Natural killer cell treated with Interleukin-12 subunit alpha and Interleukin-12 subunit beta and Interleukin-15 and Interleukin-18, amount 100 ng/mL, for 72 hours (primary cell): ENCODE data around the gene SENP3. TPM values are rescaled to one million over a fixed set of nuclear protein-coding genes. Genes with fewer than 3 reads are reported as not detected.
"Not testable (repeated sequence)": the region's sequence is repeated elsewhere in the genome, so short reads cannot be mapped to it uniquely, and the experiment has no call there.

ENCODE experiments used
- ATAC-seq, 2 donors: fragments of 150-1000 bp; cut with Tn5 transposase in 1 of 2; sonication (Bioruptor Pico), chemical (Tn5 transposase) in 1 of 2; 2 replicates each; pipeline ENCODE4 v1.10.0; 2021
- DNase-seq: peaks from one replicate; pipeline ENCODE4 v3.0.0; 2022; ENCODE audit warnings: low spot score
- H3K27ac Mint-ChIP-seq, 2 donors: 1 replicate in 1 of 2; 2 replicates in 1 of 2; pipeline ENCODE4 v1.8.0; 2022; ENCODE audit warnings: mixed read lengths in 2 of 2, mild to moderate bottlenecking in 1 of 2, moderate library complexity in 1 of 2
- H3K27me3 Mint-ChIP-seq, 2 donors: 1 replicate in 1 of 2; 2 replicates in 1 of 2; pipeline ENCODE4 v1.8.0; 2022; ENCODE audit warnings: mixed read lengths in 2 of 2
- H3K36me3 Mint-ChIP-seq: one replicate; pipeline ENCODE4 v1.8.0; 2022; ENCODE audit warnings: mixed read lengths
- H3K4me1 Mint-ChIP-seq, 2 donors: 1 replicate in 1 of 2; 2 replicates in 1 of 2; pipeline ENCODE4 v1.8.0; 2022; ENCODE audit warnings: low read depth in 2 of 2, mixed read lengths in 2 of 2, mild to moderate bottlenecking in 1 of 2
- H3K4me3 Mint-ChIP-seq: one replicate; pipeline ENCODE4 v1.8.0; 2022; ENCODE audit warnings: mixed read lengths
- H3K9me3 Mint-ChIP-seq: 2 replicates; pipeline ENCODE4 v1.8.0; 2022; ENCODE audit warnings: mixed read lengths
- total RNA-seq, 2 donors: library from RNA; stranded (reverse); gene quantifications; one replicate each; pipeline ENCODE4 v1.2.3, GENCODE V29; 2022

SENP3 gene
- total RNA-seq, 2 donors from 2014 or later, result 56.2 to 90.1 TPM

DNA sequence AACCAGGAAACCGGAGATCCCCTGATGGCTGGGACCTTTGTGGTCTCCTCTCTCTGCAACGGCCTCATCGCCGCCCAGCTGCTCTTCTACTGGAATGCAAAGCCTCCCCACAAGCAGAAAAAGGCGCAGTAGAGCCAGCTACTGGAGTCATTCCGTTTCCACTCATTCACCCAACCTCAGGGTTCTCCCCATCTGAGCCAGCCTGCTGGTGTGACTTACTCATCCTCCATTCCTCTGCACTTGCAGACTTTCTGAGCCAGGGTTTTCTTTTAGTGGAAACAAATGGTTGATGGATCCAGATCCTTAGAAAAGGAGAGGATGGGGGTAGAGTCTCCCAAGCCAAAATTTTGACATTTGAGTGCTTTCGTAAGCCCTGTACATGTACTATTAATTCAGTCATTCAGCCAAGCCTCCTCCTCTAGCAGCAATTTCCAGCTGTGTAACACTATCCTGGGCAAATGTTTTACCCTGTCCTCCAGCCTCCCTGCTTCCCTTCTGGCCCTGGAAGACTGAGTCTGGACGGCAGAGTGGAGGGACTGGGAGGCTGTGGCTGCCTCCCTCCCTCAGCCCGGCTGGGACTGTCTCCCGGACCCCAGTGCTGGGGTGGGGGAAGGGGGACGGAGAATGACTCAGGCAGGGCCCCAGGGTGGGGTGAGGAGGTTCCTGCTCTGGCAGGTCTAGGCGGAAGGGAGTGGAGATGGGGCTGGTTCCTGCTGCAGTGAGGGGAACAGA, 25.9 kb downstream of the SENP3 start:
- Mint-ChIP-seq H3K9me3 (no peaks in the 10 kb centered on the region), H3K36me3 (no peaks in the 10 kb centered on the region), H3K4me3 (no peak overlapping the region), H3K27me3 (no peaks in the 10 kb centered on the region), H3K4me1 (peaks cover 15 to 23% of the 10 kb centered on the region in 2 donors), H3K27ac (peak overlapping the region in 1 of 2 donors; percentile 60)
- no peak for DNase-seq
- no peak for ATAC-seq

DNA sequence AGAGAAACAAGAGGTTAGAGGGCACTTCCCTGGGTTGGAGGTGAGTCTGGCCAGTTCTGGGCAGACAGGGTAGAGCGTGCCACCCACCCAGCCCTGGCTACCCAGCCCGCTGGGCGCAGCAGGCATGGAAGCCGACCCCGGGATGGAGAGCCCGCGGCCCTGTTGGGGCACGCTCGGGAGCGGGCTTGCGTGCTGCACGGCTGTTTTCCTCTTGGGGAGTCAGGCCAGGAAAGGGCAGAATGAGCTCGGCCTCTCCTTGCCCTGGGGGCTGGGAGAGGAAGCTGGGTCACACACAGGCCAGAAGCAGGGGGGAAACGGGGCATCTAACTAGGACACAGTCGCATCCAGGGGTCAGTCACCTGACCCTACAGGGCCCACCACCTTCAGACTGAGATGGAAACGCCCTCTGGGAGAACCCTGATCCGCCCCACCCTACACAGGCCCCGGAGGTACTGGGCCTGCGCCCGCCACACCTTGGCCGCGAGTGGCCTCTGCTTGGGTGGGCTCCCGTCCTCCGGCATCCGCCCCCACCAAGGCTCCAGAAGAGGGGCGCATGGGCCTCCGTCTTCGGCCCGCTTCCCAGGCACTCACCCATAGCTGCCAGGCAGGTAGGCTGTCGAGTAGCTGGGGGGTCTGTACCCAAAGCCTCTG, 27.0 kb downstream of the SENP3 start:
- Mint-ChIP-seq H3K4me3 (no peak overlapping the region), H3K27ac (peak overlapping the region in 1 of 2 donors; percentile 60), H3K36me3 (no peaks in the 10 kb centered on the region), H3K4me1 (peaks cover 15 to 18% of the 10 kb centered on the region in 2 donors), H3K9me3 (no peaks in the 10 kb centered on the region), H3K27me3 (no peaks in the 10 kb centered on the region)
- ATAC-seq, result peak in 1 of 2 donors; percentile 1
- no peak for DNase-seq

DNA sequence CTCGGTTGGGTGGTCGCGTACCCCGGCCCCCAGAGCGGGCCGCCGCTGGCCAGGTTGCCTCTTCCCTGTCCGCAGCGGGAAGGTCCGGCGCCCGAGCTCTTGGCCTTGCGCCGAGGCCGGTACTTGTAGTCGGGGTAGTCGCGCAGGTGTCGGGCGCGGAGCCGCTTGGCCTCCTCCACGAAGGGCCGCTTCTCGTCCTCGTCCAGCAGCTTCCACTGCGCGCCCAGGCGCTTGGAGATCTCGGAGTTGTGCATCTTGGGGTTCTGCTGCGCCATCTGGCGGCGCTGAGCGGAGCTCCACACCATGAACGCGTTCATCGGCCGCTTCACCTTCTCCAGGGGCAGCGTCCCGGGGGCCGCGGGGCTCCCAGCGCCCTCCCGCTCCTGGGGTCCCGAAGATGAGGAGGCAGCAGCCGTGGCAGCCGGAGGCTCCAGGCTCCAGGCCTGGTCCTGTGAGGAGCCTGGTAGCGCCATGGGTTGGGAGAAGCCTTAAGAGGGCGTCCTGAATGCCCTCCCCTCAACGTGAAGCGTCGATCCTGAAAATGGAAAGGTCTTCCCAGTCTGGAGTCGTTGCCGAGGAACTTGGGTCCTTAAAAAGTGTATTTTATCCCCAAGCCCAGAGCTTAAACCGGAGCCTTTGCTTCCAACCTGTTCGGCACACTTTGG, 27.6 kb downstream of the SENP3 start:
- H3K27ac Mint-ChIP-seq, result no peak overlapping the region
- no peaks in the 10 kb centered on the region for H3K9me3 Mint-ChIP-seq
- peak; percentile 74 for DNase-seq
- no peak overlapping the region for H3K4me3 Mint-ChIP-seq
- ATAC-seq, result peak; percentile 71 to 77
- H3K4me1 Mint-ChIP-seq, result peaks cover 12 to 13% of the 10 kb centered on the region in 2 donors
- peaks cover 4% of the 10 kb centered on the region for H3K36me3 Mint-ChIP-seq
- H3K27me3 Mint-ChIP-seq, result no peaks in the 10 kb centered on the region

DNA sequence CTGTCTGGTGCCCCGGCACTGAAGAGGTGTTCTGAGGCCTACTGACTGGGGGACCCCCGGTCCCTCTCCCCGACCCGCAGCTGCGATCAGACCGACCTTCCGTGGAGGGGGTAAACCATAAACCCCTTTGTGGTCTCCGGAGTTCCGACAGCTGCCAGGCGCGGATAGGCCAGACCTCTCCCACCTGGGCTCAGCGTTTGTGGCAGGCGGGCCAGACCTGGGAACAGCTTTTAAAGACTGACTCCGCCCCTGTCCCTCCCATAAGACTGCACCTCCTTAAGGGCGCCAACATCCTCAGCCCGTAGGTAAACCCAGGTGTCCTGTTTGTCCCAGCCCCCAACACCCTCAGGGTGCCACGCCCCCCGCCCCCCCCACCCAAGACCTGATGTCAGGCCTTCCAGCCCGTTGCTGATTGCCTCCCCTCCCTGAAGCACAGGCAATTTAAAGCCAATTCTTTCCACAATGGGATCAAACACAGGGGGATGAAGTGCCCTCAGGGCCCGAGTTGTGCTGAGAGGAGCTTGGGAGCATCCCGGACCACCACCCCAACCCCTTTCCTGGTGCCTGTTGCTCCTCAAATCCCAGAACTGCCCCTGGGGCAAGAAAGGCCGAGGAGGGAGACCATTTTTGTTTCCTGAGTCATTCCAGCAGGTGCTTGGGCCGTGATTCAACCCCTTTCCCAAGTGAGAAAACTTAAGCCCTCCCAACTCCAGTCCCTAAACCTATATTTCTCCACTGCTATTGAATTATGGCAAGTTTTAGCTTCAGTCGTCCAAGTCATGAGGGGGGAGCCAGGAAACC, 28.4 kb downstream of the SENP3 start, which contains the start of gene SOX15:
SOX15 (minus strand) TSS at position 204 of the 801 bp plus-strand sequence. CDS start 418 bp downstream, outside the sequence.
- peaks cover 7% of the 10 kb centered on the region for H3K36me3 Mint-ChIP-seq
- ATAC-seq, result no peak
- H3K4me3 Mint-ChIP-seq, result no peak within 1 kb of the TSS

DNA sequence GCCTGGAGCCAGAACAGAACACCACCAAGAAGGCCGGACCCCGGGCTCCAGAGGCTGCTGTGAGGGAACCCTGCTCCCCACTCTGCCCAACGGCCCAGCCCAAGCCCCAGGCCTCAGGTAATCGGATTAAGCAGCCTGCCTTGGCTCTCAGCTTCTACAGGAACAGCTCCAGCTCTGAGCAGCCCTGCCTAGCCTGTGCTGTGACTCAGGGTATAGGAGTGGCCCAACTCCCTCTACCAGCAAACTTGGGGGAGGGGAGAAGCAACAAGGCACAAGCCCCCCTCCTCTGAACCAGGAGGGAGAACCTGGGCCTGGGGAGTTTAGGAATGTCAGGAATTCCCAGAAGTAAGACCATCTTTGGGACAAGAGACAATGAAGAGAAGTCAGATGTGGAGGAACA, 29.0 kb downstream of the SENP3 start:
- Mint-ChIP-seq H3K27ac (no peak overlapping the region), H3K27me3 (no peaks in the 10 kb centered on the region), H3K36me3 (peaks cover 12% of the 10 kb centered on the region), H3K9me3 (no peaks in the 10 kb centered on the region), H3K4me1 (peaks cover 2 to 4% of the 10 kb centered on the region in 2 donors), H3K4me3 (no peak overlapping the region)
- ATAC-seq (no peak), DNase-seq (no peak)

More for the DNA sequence above, 28.4 kb downstream of the SENP3 start, which contains the start of gene SOX15:
- DNase-seq, result no peak
- Mint-ChIP-seq H3K9me3 (no peaks in the 10 kb centered on the region), H3K27ac (no peak within 1 kb of the TSS), H3K4me1 (peaks cover 5 to 7% of the 10 kb centered on the region in 2 donors), H3K27me3 (no peaks in the 10 kb centered on the region)

DNA sequence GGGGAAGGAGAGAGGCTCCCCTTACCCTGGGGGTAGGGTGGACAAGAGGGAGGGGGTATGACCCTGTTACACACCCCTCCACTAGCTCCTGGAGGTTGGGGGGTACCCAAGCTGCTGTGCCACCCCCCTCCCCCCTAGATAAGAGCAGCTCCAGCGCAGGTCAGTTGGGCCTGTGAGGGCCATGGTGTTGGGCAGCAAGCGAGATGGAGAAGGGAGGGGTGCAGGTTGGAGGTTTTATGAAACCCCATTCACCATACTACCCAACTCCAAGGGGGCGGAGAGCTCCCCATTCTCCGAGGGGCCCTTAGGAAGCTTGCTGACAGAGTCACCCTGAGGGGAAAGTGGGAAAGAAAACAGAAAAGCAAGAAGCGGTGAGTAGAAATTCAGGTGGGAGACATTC, 29.9 kb downstream of the SENP3 start:
- Mint-ChIP-seq H3K4me3 (no peak overlapping the region), H3K27me3 (no peaks in the 10 kb centered on the region), H3K27ac (no peak overlapping the region), H3K36me3 (peaks cover 14% of the 10 kb centered on the region), H3K4me1 (peaks cover 0 to 3% of the 10 kb centered on the region in 2 donors), H3K9me3 (no peaks in the 10 kb centered on the region)
- ATAC-seq (no peak), DNase-seq (no peak)

DNA sequence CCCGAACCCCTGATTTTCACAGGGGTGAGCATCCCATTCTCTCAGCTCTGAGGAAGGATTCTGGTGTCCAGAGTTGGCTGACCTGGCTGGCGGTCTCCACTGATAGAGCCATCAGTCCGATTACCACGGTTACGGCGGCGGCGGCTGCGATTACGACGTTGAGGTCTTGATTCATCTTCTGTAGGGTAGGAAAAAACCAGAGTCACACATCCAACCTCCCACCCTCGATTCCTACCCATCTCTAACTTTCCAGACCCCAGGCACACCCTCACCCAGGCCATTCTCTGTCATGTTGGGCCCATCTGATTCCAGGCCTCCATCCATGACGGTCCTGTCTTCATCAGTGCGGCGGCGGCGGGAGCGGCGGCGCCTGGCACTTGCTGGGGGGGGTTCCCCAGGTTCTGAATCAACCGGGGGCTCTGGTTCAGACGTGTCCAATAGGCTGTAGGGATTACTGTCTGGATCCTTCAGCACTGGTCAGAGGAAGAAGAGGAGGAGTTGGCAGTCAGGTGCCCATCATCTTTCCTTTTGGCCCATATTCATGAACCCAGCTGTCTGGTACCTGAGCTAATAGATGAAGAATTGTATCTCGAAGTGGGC, 30.8 kb downstream of the SENP3 start:
- H3K27ac Mint-ChIP-seq, result no peak overlapping the region
- H3K27me3 Mint-ChIP-seq, result no peaks in the 10 kb centered on the region
- H3K9me3 Mint-ChIP-seq, result no peaks in the 10 kb centered on the region
- H3K36me3 Mint-ChIP-seq, result peaks cover 20% of the 10 kb centered on the region
- no peak overlapping the region for H3K4me3 Mint-ChIP-seq
- DNase-seq (no peak), ATAC-seq (no peak)
- H3K4me1 Mint-ChIP-seq, result no peaks in the 10 kb centered on the region

DNA sequence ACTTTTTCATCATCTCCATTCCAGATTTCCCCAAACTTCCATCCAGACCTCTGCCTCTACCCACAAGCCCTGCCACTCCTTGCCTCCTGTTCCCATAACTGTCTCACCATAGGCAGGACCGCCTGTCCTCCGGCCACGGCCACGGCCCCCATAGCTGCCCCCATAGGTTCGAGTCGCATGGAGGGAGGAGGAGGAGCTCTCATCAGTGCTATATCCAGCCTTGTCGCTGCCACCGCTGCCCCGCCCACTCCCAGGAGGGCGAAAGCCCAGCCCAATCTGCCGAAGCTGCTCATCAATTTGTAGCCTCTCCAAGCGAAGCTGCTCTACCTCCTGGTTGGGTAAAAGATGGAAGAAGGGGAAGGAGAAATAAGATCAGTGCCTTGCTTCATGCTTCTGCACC, 31.6 kb downstream of the SENP3 start:
- ATAC-seq, result no peak
- no peak overlapping the region for H3K4me3 Mint-ChIP-seq
- no peak overlapping the region for H3K27ac Mint-ChIP-seq
- no peaks in the 10 kb centered on the region for H3K4me1 Mint-ChIP-seq
- no peak for DNase-seq
- peaks cover 20% of the 10 kb centered on the region for H3K36me3 Mint-ChIP-seq
- no peaks in the 10 kb centered on the region for H3K27me3 Mint-ChIP-seq
- no peaks in the 10 kb centered on the region for H3K9me3 Mint-ChIP-seq

DNA sequence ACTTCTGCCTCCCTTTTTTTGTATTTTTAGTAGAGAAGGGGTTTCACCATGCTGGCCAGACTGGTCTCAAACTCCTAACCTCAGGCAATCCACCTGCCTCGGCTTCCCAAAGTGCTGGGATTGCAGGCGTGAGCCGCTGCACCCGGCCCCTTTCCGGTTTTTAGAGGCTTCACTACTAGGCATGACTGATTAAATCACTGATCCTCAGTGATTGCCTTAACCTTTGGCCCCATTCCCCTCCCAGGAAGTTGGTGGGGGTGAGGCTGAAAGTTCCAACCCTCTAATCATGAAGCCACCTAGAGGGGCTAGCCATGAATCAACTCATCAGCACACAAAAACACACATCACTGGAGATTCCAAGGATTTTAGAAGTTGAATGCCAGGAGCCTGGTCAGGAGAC, 35.8 kb downstream of the SENP3 start:
- H3K4me1 Mint-ChIP-seq, H3K27me3 Mint-ChIP-seq, DNase-seq, H3K27ac Mint-ChIP-seq, H3K9me3 Mint-ChIP-seq, H3K4me3 Mint-ChIP-seq, ATAC-seq: not testable (repeated sequence)
- peaks cover 32% of the 10 kb centered on the region for H3K36me3 Mint-ChIP-seq

DNA sequence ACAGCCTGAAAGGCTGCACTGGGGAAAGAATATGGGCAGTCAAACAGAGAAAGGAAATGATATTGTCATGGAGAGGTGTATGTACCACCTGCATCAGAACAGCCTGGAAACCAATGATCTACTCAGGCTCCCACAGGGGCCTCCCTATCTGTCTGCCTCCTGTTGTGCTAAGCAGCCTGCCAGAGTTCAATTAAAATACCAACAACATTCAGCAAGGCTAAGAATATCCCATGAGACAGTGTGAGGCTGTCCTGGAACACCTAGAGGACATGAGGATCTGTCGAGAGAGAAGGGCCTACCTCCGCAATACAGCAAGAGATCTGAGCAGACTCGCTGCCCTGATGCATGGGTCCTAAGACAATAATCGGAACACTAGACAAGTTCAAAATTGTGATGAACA, 44.6 kb downstream of the SENP3 start:
- DNase-seq, result no peak
- Mint-ChIP-seq H3K4me1 (peaks cover 9 to 15% of the 10 kb centered on the region in 2 donors), H3K4me3 (no peak overlapping the region), H3K9me3 (no peaks in the 10 kb centered on the region), H3K27ac (no peak overlapping the region), H3K27me3 (no peaks in the 10 kb centered on the region), H3K36me3 (peaks cover 21% of the 10 kb centered on the region)
- ATAC-seq, result no peak

DNA sequence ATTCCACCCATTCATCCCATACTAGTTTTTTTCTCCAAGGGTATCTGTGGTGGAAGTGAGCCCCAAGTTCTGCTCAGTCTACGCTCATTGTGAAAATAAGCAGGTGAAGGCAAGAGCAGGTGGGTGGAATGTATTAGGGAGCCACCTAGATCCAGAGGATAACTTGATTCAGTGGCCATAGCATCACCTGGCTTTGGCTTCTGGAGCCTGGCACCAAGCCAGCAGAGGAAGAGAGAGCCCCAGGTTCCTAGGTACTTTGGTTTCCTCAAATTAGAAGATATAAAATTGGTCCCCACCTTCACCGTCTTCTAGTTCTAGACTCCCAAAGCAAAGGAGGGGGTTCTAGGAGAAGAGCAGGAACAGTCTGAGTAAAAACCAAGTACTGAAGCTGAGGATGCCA, 48.9 kb downstream of the SENP3 start:
- no peaks in the 10 kb centered on the region for H3K27me3 Mint-ChIP-seq
- H3K4me1 Mint-ChIP-seq, result peaks cover 29 to 40% of the 10 kb centered on the region in 2 donors
- DNase-seq (no peak), ATAC-seq (no peak)
- H3K4me3 Mint-ChIP-seq, result no peak overlapping the region
- peaks cover 4% of the 10 kb centered on the region for H3K36me3 Mint-ChIP-seq
- H3K27ac Mint-ChIP-seq, result no peak overlapping the region
- H3K9me3 Mint-ChIP-seq, result no peaks in the 10 kb centered on the region

DNA sequence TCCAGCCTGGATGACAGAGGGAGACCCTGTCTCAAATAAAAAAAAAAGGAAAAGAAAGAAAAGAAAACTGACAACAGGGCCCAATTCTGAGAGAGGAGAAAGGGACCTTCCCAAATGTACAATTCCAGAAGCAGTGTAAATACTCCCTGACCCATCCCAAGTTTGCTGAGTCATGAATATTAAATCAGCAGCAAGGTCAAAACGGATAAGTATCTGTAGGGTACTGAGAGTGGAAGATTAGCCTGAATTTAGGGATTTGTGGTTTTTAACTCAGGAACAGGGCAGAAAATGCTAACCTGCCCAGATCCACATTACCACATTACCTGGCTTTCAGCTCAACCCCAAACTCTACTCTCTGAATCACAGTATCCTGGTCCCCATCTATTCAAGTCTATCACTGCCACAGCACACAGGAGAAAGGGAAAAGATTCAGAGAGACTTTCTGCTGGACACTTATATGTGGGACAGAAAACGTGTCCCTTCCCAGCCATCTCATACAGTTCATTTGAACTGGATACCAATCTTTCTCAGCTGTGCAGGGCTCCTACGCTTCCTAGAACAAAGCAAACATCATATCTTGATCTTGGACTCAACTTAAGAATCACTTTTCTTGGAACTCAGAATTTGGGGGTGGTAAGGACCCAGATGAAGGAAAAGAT, 50.0 kb downstream of the SENP3 start:
- ATAC-seq, result no peak
- Mint-ChIP-seq H3K27me3 (no peaks in the 10 kb centered on the region), H3K4me3 (peak overlapping the region; percentile 95), H3K9me3 (no peaks in the 10 kb centered on the region), H3K36me3 (peaks cover 4% of the 10 kb centered on the region), H3K27ac (peak overlapping the region in 1 of 2 donors; percentile 19), H3K4me1 (peaks cover 29 to 35% of the 10 kb centered on the region in 2 donors)
- DNase-seq, result no peak

DNA sequence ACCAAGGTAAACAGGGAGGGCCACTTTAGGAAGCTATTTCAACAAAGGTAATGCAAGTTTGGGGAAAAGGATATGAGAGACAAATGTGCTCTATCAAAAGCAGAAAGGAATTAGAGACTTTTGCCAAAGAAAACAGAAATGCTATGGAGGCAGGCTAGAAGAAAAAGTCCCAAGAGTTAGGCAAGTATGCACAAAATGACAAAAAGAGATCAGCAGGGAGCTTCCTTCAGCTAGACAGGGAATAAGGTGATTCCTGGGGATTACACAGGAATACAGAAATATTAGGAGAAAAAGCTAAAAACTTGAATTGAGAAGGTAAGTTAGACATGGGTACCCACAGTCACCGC, 50.5 kb downstream of the SENP3 start:
- peak overlapping the region in 1 of 2 donors; percentile 19 for H3K27ac Mint-ChIP-seq
- H3K4me3 Mint-ChIP-seq, result peak overlapping the region; percentile 95
- H3K36me3 Mint-ChIP-seq, result peaks cover 4% of the 10 kb centered on the region

More for the DNA sequence above, 50.5 kb downstream of the SENP3 start:
- H3K9me3 Mint-ChIP-seq, result no peaks in the 10 kb centered on the region
- peaks cover 29 to 35% of the 10 kb centered on the region in 2 donors for H3K4me1 Mint-ChIP-seq
- no peak for DNase-seq
- no peaks in the 10 kb centered on the region for H3K27me3 Mint-ChIP-seq
- ATAC-seq, result no peak
